ENCODE results near the gene INTS13. TPM values are rescaled to one million over a fixed set of nuclear protein-coding genes. Genes with fewer than 3 reads are reported as not detected.

Gene INTS13
- total RNA-seq, 2 donors from 2014 or later: 23.9 to 55.5 TPM

DNA sequence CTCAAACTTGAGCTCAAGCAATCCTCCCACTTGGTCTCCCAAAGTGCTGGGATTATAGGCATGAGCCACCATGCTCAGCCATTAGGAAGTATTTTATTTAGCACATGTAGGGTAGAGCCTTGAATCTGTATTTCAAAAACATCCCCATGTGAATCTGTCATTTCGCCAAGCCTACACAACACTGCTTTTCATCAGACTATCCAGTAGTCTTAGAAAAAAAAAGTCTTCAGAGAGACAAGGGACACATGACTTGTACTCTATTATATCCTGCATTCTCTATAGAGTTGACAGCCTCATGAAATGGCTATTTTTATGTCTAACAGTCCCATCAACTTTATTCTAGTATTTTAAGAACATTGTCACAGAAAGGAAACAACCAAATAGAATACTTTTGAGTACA lies 41.0 kb upstream of the INTS13 start:
- H3K4me1 Mint-ChIP-seq: peaks cover 9% of the 10 kb centered on the region
- whole genome bisulfite sequencing, 2 experiments (ENCODE audit: insufficient coverage in 1 of 2, insufficient read length in 1 of 2): 95% methylated on average over 1 of the region's 1 CpG; no CpG with 5 or more reads in 1 of the 2 experiments

DNA sequence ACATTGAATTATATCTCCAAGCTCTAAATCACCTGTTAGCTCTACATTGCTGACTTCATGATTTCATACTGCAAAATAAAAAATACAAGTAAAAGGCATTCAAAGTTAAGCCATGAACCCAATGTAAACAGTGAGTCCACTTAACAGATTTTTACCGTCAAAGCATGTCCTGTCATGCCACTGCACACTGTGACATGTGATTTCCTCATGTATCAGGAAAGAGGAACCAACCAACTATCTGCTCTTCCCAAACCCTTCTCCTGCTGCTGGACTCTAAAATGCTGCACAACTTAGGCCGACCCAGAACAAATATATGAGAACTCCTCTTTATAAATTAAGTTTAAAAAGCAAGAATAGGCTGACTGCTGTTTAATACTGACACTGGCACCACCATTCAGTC lies 38.9 kb upstream of the INTS13 start:
- no peaks in the 10 kb centered on the region for H3K27me3 ChIP-seq (ENCODE audit: control insufficient read depth, insufficient read depth, low read length, poor library complexity, severe bottlenecking)
- 93 to 100% methylated on average over 2 of the region's 2 CpGs for WGBS, 2 experiments (ENCODE audit: insufficient coverage in 1 of 2, insufficient read length in 1 of 2)
- no peak overlapping the region for H3K27ac ChIP-seq (ENCODE audit: low read depth, low read length)
- no peaks in the 10 kb centered on the region for H3K27me3 Mint-ChIP-seq (ENCODE audit: insufficient read depth)
- H3K27ac Mint-ChIP-seq: no peak overlapping the region
- no peak for DNase-seq
- H3K36me3 Mint-ChIP-seq (ENCODE audit: low read depth): peaks cover 27% of the 10 kb centered on the region
- H3K9ac ChIP-seq (ENCODE audit: extremely low read depth, low read length, poor library complexity, severe bottlenecking): no peak overlapping the region
- no peaks in the 10 kb centered on the region for H3K9me3 ChIP-seq (ENCODE audit: control insufficient read depth, low read length)
- no peak overlapping the region for H3K4me3 ChIP-seq (ENCODE audit: low read length)
- H3K4me1 Mint-ChIP-seq: peaks cover 9% of the 10 kb centered on the region
- TF ChIP-seq, protein P1, sequence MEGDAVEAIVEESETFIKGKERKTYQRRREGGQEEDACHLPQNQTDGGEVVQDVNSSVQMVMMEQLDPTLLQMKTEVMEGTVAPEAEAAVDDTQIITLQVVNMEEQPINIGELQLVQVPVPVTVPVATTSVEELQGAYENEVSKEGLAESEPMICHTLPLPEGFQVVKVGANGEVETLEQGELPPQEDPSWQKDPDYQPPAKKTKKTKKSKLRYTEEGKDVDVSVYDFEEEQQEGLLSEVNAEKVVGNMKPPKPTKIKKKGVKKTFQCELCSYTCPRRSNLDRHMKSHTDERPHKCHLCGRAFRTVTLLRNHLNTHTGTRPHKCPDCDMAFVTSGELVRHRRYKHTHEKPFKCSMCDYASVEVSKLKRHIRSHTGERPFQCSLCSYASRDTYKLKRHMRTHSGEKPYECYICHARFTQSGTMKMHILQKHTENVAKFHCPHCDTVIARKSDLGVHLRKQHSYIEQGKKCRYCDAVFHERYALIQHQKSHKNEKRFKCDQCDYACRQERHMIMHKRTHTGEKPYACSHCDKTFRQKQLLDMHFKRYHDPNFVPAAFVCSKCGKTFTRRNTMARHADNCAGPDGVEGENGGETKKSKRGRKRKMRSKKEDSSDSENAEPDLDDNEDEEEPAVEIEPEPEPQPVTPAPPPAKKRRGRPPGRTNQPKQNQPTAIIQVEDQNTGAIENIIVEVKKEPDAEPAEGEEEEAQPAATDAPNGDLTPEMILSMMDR (conservative IDR thresholded peaks at IDR 0.05): no peak
- peaks cover 30% of the 10 kb centered on the region for H3K36me3 ChIP-seq (ENCODE audit: control insufficient read depth, insufficient read depth, low read length)
- H3K9me3 Mint-ChIP-seq: no peaks in the 10 kb centered on the region
- H3K4me1 ChIP-seq (ENCODE audit: control insufficient read depth, insufficient read depth, low read length): no peaks in the 10 kb centered on the region
- no peak overlapping the region for H3K4me3 Mint-ChIP-seq

More for the DNA sequence above, 41.0 kb upstream of the INTS13 start:
- TF ChIP-seq, protein P1 (conservative IDR thresholded peaks at IDR 0.05): no peak
- Mint-ChIP-seq H3K36me3 (ENCODE audit: low read depth) (peaks cover 37% of the 10 kb centered on the region), H3K4me3 (no peak overlapping the region), H3K27me3 (ENCODE audit: insufficient read depth) (no peaks in the 10 kb centered on the region), H3K9me3 (peaks cover 1% of the 10 kb centered on the region), H3K27ac (no peak overlapping the region)
- Histone ChIP-seq H3K9me3 (ENCODE audit: control insufficient read depth, low read length) (no peaks in the 10 kb centered on the region), H3K4me3 (ENCODE audit: low read length) (no peak overlapping the region), H3K27me3 (ENCODE audit: control insufficient read depth, insufficient read depth, low read length, poor library complexity, severe bottlenecking) (no peaks in the 10 kb centered on the region), H3K9ac (ENCODE audit: extremely low read depth, low read length, poor library complexity, severe bottlenecking) (no peak overlapping the region), H3K36me3 (ENCODE audit: control insufficient read depth, insufficient read depth, low read length) (peaks cover 33% of the 10 kb centered on the region), H3K27ac (ENCODE audit: low read depth, low read length) (no peak overlapping the region), H3K4me1 (ENCODE audit: control insufficient read depth, insufficient read depth, low read length) (no peaks in the 10 kb centered on the region)
- no peak for DNase-seq

GRCh38 chr12:26971963-26972362 lies 34.2 kb upstream of the INTS13 start:
- Histone ChIP-seq H3K27ac (ENCODE audit: low read depth, low read length) (no peak overlapping the region), H3K9me3 (ENCODE audit: control insufficient read depth, low read length) (no peaks in the 10 kb centered on the region), H3K36me3 (ENCODE audit: control insufficient read depth, insufficient read depth, low read length) (peaks cover 27% of the 10 kb centered on the region), H3K9ac (ENCODE audit: extremely low read depth, low read length, poor library complexity, severe bottlenecking) (no peak overlapping the region), H3K4me3 (ENCODE audit: low read length) (no peak overlapping the region), H3K4me1 (ENCODE audit: control insufficient read depth, insufficient read depth, low read length) (no peaks in the 10 kb centered on the region), H3K27me3 (ENCODE audit: control insufficient read depth, insufficient read depth, low read length, poor library complexity, severe bottlenecking) (no peaks in the 10 kb centered on the region)
- TF ChIP-seq, protein P1 (conservative IDR thresholded peaks at IDR 0.05): no peak
- Mint-ChIP-seq H3K36me3 (ENCODE audit: low read depth) (peaks cover 41% of the 10 kb centered on the region), H3K4me1 (no peaks in the 10 kb centered on the region), H3K9me3 (no peaks in the 10 kb centered on the region), H3K27ac (no peak overlapping the region), H3K27me3 (ENCODE audit: insufficient read depth) (no peaks in the 10 kb centered on the region), H3K4me3 (no peak overlapping the region)
- no peak for DNase-seq
- WGBS, 2 experiments (ENCODE audit: insufficient coverage in 1 of 2, insufficient read length in 1 of 2): 94% methylated on average over 2 of the region's 2 CpGs; no CpG with 5 or more reads in 1 of the 2 experiments

All from endodermal cell (in vitro differentiated cells).